Panc1 (cell line): ENCODE data around the gene ZNF585A. TPM values are rescaled to one million over a fixed set of nuclear protein-coding genes. Genes with fewer than 3 reads are reported as not detected.
A peak's percentile ranks its signal among the peaks of the same experiment; 100 is the strongest.
"Not testable (repeated sequence)": the region's sequence is repeated elsewhere in the genome, so short reads cannot be mapped to it uniquely, and the experiment has no call there.

Experiments
- ATAC-seq: fragments of 200-7000 bp; cut with Tn5 transposase; 2 replicates; pipeline ENCODE4 v1.9.1; 2020; ENCODE audit warnings: mild to moderate bottlenecking, moderate library complexity
- BruUV-seq: library from RNA; stranded (reverse); fragments of 400-500 nt; replicated peaks from 2 replicates; lab custom pipeline; 2021; lab: Mats Ljungman, UMichigan
- CTCF ChIA-PET: fragments of 300-600 bp; sonication (Branson Sonifier 250); formaldehyde crosslinking; loops from one replicate; lab custom pipeline; 2022; ENCODE audit warnings: antibody characterized with exemption; lab: Charles Lee
- POLR2A ChIA-PET: fragments of 300-600 bp; sonication (Branson Sonifier 250); formaldehyde crosslinking; loops from one replicate; lab custom pipeline; 2022; ENCODE audit warnings: antibody characterized with exemption; lab: Charles Lee
- DNase-seq: peaks from one replicate; pipeline ENCODE4 v3.0.0-alpha.2; 2010; ENCODE audit warnings: low read depth, low spot score
- H3K27ac ChIP-seq: 2 replicates; pipeline ENCODE4 v1.5.1; 2011; ENCODE audit warnings: mild to moderate bottlenecking, low read length, inconsistent platforms
- H3K27me3 ChIP-seq: fragments of 200-500 bp; sonication (Bioruptor generic); 2 replicates; pipeline ENCODE4 v1.6.0; 2014; ENCODE audit warnings: low read length, inconsistent platforms; ENCODE audit not compliant: control insufficient read depth, insufficient read depth
- H3K36me3 ChIP-seq: fragments of 200-500 bp; sonication (Bioruptor generic); 2 replicates; pipeline ENCODE4 v1.5.1; 2014; ENCODE audit warnings: inconsistent platforms, mild to moderate bottlenecking, low read length, moderate library complexity; ENCODE audit not compliant: control insufficient read depth, insufficient read depth
- H3K4me1 ChIP-seq: 2 replicates; pipeline ENCODE4 v1.5.1; 2011; ENCODE audit warnings: inconsistent platforms, mild to moderate bottlenecking, low read length, moderate library complexity; ENCODE audit not compliant: control insufficient read depth, insufficient read depth
- H3K4me3 ChIP-seq, 2 experiments: 2 replicates each; pipeline ENCODE4 v1.5.1; 2011 to 2012; ENCODE audit warnings: low read depth in 2 of 2, low read length in 2 of 2, mild to moderate bottlenecking in 2 of 2, inconsistent platforms in 1 of 2, moderate library complexity in 1 of 2
- H3K9me3 ChIP-seq: fragments of 200-500 bp; sonication (Bioruptor generic); 2 replicates; pipeline ENCODE4 v1.5.1; 2014; ENCODE audit warnings: low read depth, mild to moderate bottlenecking, inconsistent platforms, low read length, moderate library complexity; ENCODE audit not compliant: control insufficient read depth, insufficient read depth
- CTCF ChIP-seq: fragments of 450-650 bp; IDR thresholded peaks from 2 replicates; pipeline ENCODE4 v1.5.1; 2017; ENCODE audit warnings: mild to moderate bottlenecking
- POLR2AphosphoS5 ChIP-seq: IDR thresholded peaks from 2 replicates; pipeline ENCODE4 v1.6.1; 2012; ENCODE audit warnings: mild to moderate bottlenecking, low read depth, low read length, moderate library complexity
- REST ChIP-seq, 2 experiments: IDR thresholded peaks; 2 replicates each; pipeline ENCODE4 v1.6.1; 2011 to 2012; ENCODE audit warnings: low read depth in 2 of 2, control low read depth in 1 of 2, low read length in 1 of 2, mild to moderate bottlenecking in 1 of 2, moderate library complexity in 1 of 2; ENCODE audit not compliant: insufficient read depth in 1 of 2
- SIN3A ChIP-seq: IDR thresholded peaks from 2 replicates; pipeline ENCODE4 v1.6.1; 2012; ENCODE audit warnings: low read depth, mild to moderate bottlenecking, low read length, moderate library complexity, borderline replicate concordance; ENCODE audit not compliant: insufficient read depth
- TCF7L2 ChIP-seq: IDR thresholded peaks from 2 replicates; pipeline ENCODE4 v1.6.1; 2011; ENCODE audit warnings: mild to moderate bottlenecking, low read depth, low read length, inconsistent platforms
- in situ Hi-C: cut with HindIII; loops from 2 replicates; pipeline ENCODE4 v1.10.0; 2016; ENCODE audit warnings: low sequenced_read_pairs, low pct_unique_long_range_greater_than_20kb
- intact Hi-C: fragments of 100-400 bp; cut with micrococcal nuclease; formaldehyde crosslinking; loops from one replicate; pipeline ENCODE4 v1.10.0; 2022; ENCODE audit not compliant: unreplicated experiment
- total RNA-seq: library from RNA; stranded (reverse); gene quantifications from one replicate; pipeline ENCODE4 v1.2.1, GENCODE V29; 2021; ENCODE audit not compliant: unreplicated experiment

ZNF585A gene
- total RNA-seq, 1 experiment from 2014 or later, result 23.4 TPM

GRCh38 chr19:37128821-37129177 lies 43.7 kb downstream of the ZNF585A start:
- intact Hi-C loops, result no loop called here
- in situ Hi-C loops, result no loop called here

GRCh38 chr19:37127999-37128820 lies 44.3 kb downstream of the ZNF585A start:
- DNase-seq (no peak), ATAC-seq (no peak)
- Histone ChIP-seq H3K36me3 (no peaks in the 10 kb centered on the region), H3K27ac (no peak overlapping the region), H3K27me3 (no peaks in the 10 kb centered on the region), H3K4me1 (no peaks in the 10 kb centered on the region), H3K4me3 (no peak overlapping the region), H3K9me3 (peaks cover 80% of the 10 kb centered on the region)
- intact Hi-C loops, result no loop called here
- BruUV-seq, result TSS peak; percentile 39
- in situ Hi-C loops, result no loop called here
- POLR2A ChIA-PET, result no interaction called here
- CTCF ChIA-PET, result interaction anchor here (0.6 kb wide), 1 partner anchor 130 kb away, joined by 4 read pairs; no protein-coding TSS in a partner anchor
- no peak for TF ChIP-seq CTCF
- TF ChIP-seq POLR2AphosphoS5, result no peak
- no peak for TF ChIP-seq SIN3A
- no peak for TF ChIP-seq REST (IDR thresholded peaks at IDR 0.05; ENCODE audit: insufficient read depth in 1 of 2, low read depth in 2 of 2, low read length in 1 of 2)
- no peak for TF ChIP-seq TCF7L2

More at GRCh38 chr19:37128821-37129177, 43.7 kb downstream of the ZNF585A start:
- ChIA-PET CTCF (no interaction called here), POLR2A (no interaction called here)
- no peak for ATAC-seq
- H3K27me3 ChIP-seq, result no peaks in the 10 kb centered on the region
- H3K27ac ChIP-seq, result no peak overlapping the region
- BruUV-seq, result no TSS peak
- TF ChIP-seq POLR2AphosphoS5, result no peak
- TF ChIP-seq SIN3A, result no peak
- no peaks in the 10 kb centered on the region for H3K4me1 ChIP-seq
- H3K4me3 ChIP-seq, result no peak overlapping the region
- H3K36me3 ChIP-seq, result no peaks in the 10 kb centered on the region
- H3K9me3 ChIP-seq, result peaks cover 82% of the 10 kb centered on the region
- no peak for DNase-seq

GRCh38 chr19:37122093-37122492 lies 50.4 kb downstream of the ZNF585A start:
- in situ Hi-C loops, result not testable (repeated sequence)

More at GRCh38 chr19:37122093-37122492, 50.4 kb downstream of the ZNF585A start:
- H3K27me3 ChIP-seq, H3K4me3 ChIP-seq, ATAC-seq, H3K27ac ChIP-seq, H3K36me3 ChIP-seq, intact Hi-C loops, H3K4me1 ChIP-seq, CTCF ChIA-PET, POLR2A ChIA-PET, BruUV-seq, DNase-seq: not testable (repeated sequence)
- H3K9me3 ChIP-seq, result peaks cover 34% of the 10 kb centered on the region
